ENCODE data around the gene LTN1.
"Not testable (repeated sequence)": the region's sequence is repeated elsewhere in the genome, so short reads cannot be mapped to it uniquely, and the experiment has no call there.

Gene LTN1

GRCh38 chr21:28986677-28987076, 6.0 kb downstream of the LTN1 start:
- no peak for DNase-seq

- no peak for DNase-seq
These were observed 10.0 kb downstream of the LTN1 start for GRCh38 chr21:28982637-28983036.

- DNase-seq = no peak
These were observed 13.6 kb downstream of the LTN1 start for GRCh38 chr21:28979092-28979491.

GRCh38 chr21:28975397-28975796, 17.3 kb downstream of the LTN1 start:
- DNase-seq = no peak

GRCh38 chr21:28974531-28975227, 18.0 kb downstream of the LTN1 start:
- no peak for DNase-seq

- DNase-seq = no peak
These were observed 20.3 kb downstream of the LTN1 start for GRCh38 chr21:28972398-28972797.

- DNase-seq = no peak
These were observed 21.5 kb downstream of the LTN1 start for GRCh38 chr21:28971171-28971570.

- DNase-seq = no peak
These were observed 28.8 kb downstream of the LTN1 start for GRCh38 chr21:28963831-28964230.

- DNase-seq = no peak
These were observed 30.2 kb downstream of the LTN1 start for GRCh38 chr21:28962465-28962864.

GRCh38 chr21:28961927-28962326, 30.8 kb downstream of the LTN1 start:
- DNase-seq = no peak

- no peak for DNase-seq
These were observed 32.4 kb downstream of the LTN1 start for GRCh38 chr21:28960245-28960644.

GRCh38 chr21:28959367-28960099, 33.1 kb downstream of the LTN1 start:
- no peak for DNase-seq

GRCh38 chr21:28953247-28953646, 39.4 kb downstream of the LTN1 start:
- DNase-seq = no peak

- no peak for DNase-seq
These were observed 40.0 kb downstream of the LTN1 start for GRCh38 chr21:28952686-28953085.

- DNase-seq = no peak
These were observed 43.4 kb downstream of the LTN1 start for GRCh38 chr21:28949318-28949717.

GRCh38 chr21:28944296-28944695, 48.4 kb downstream of the LTN1 start:
- DNase-seq = no peak

- DNase-seq = no peak
These were observed 49.0 kb downstream of the LTN1 start for GRCh38 chr21:28943631-28944030.

- no peak for DNase-seq
These were observed 54.0 kb downstream of the LTN1 start for GRCh38 chr21:28938726-28939125.

GRCh38 chr21:28937737-28938136, 54.9 kb downstream of the LTN1 start:
- DNase-seq = no peak

GRCh38 chr21:28936721-28937120, 56.0 kb downstream of the LTN1 start:
- DNase-seq = no peak

GRCh38 chr21:28936036-28936435, 56.6 kb downstream of the LTN1 start:
- DNase-seq = no peak

GRCh38 chr21:28932717-28933116, 60.0 kb downstream of the LTN1 start:
- DNase-seq = no peak

- not testable (repeated sequence) for DNase-seq
These were observed 60.8 kb downstream of the LTN1 start for GRCh38 chr21:28931708-28932372.

All from stimulated activated CD4-positive, alpha-beta T cell treated with anti-CD3 and anti-CD28 coated beads, Interleukin-2, amount 100 ng/mL, for 24 hours (primary cell).